Activated effector memory CD4-positive, alpha-beta T cell treated with Interleukin-2 at 50 U/mL for 16 hours (primary cell): ENCODE measurements around the gene SPAG4.

Experiments used
- DNase-seq: peaks from one replicate; pipeline ENCODE4 v3.0.0-alpha.2; 2020

Gene SPAG4

DNA sequence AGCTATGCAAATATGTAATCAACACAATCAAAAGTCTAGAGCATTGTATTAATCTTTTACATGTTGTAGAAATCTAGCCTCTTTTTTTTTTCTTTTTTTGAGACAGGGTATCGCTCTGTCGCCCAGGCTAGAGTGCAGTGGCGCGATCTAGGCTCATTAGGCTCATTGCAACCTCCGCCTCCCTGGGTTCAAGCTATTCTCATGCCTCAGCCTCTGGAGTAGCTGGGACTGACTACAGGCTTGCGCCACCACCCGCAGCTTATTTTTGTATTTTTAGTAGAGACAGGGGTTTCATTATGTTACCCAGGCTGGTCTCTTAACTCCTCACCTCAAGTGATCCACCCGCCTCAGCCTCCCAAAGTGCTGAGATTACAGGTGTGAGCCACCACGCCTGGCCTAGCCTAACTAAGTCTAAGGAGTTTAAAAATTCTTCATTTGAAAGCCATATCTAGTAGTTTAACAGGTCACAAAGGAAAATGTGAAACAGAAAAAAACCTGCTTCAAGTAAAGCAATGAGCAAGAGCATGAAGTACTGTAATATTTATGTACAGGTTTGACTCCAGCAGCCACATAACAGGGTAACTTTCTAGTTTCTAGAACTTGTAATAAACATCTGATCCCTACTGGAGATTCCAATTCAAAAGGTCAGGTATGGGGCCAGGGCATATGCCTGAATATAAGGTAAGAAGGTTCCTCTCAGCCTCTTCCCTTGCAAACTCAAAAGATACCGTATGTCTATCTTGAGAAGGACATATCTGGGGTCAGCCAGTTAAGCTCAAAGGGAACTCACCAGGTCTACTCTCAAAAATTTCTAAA, 44.7 kb downstream of the SPAG4 start:
- DNase-seq = no peak

GRCh38 chr20:35661053-35661452, 45.4 kb downstream of the SPAG4 start:
- DNase-seq = no peak

DNA sequence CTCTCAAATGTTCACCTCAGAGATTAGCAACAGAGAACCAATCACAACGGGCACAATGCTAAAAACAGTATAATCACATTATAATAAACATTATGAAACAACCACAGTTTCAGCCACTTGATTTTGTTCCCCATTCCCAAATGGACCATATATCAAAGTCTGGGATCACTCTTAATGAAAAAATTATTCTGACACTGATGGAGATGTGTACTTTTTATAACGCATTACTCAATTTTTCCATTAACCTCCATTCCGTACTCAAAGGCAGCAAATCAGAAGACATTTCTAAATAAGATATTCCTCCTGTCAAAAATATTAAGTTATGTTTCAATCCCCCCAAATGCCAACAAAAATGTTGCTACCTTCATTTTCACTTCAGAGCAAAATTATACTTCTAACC, 46.3 kb downstream of the SPAG4 start:
- no peak for DNase-seq

DNA sequence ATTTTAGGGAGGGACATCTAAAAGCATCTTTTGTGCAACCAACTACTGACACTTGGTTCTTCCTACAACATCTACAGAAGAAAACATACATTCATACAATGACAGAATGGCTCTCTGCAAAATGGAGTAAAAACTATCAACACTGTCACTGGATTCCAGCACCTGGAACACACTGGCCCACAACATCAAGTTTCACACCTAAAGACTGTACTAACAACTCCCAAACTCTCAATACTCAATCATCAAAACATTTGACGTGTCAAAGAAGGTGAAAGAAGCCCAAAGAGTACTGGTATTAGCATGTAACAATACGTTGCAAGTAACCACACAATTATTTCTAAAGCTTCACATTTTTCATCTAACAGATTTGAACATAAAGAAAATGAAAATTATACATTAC, 46.9 kb downstream of the SPAG4 start:
- DNase-seq = no peak

DNA sequence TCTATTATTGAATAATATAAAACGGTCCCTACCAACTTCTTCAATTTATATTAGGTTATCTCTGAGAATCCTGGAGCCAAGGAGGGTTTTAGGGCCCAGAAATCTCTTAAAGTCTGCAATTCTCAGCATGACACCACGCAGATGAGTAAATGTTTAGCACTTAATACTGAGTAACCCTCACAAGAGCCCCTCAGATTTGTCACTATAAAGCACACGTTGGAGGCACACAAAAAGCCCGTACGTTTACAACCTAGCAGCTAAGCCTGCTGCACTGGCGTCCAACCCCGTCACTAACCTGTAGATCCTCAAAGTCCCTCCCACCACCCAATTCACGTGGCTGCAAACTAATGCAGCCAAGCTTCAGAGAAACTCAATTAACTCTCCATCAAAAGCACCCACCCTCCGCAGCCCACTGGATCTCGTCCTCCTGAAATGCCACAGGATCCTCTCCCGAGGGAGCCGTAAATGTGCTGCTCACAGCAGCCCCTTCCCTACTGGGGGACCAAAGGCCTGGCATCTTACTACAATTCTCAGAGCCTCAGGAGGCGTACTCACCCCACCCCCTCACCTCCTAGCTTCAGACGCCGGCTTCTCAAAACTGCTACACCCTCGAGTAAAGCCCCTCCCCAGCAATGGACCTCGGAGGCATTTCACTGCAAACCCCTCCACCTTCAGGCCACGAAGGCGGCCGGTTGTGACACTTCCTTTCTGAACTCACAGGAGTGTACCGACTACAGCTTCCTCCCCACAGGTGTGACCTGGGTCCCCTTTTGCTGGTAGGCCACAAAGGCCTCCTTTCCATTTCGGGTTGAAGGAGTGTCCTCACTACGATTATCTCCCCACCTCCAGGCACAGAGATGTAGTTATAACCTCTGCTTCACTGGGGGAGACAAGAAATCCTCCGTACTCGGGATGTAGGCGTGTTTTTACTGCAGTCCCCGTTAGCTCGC, 48.2 kb downstream of the SPAG4 start:
- DNase-seq = peak; percentile 56

- DNase-seq = peak; percentile 91
These were observed 49.0 kb downstream of the SPAG4 start, which contains the start of the genes CPNE1 and RBM12 for GRCh38 chr20:35664466-35665206. Gene CPNE1, minus strand, starts transcription at chr20:35664900. Its CDS starts 31,977 bp downstream, at chr20:35632923. Gene RBM12, minus strand, starts transcription at chr20:35664900. Its CDS starts 9,578 bp downstream, at chr20:35655322.

DNA sequence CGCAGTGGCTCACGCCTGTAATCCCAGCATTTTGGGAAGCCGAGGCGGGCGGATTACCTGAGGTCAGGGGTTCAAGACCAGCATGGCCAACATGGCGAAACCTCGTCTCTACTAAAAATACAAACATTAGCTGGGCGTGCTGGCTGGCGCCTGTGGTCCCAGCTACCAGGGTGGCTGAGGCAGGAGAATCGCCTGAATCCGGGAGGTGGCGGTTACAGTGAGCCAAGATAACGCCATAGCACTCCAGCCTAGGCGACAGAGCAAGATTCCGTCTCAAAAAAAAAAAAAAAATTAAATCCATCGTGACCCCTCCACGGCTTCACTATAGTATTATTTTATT, 50.3 kb downstream of the SPAG4 start:
- no peak for DNase-seq

- DNase-seq = no peak
These were observed 53.6 kb downstream of the SPAG4 start for GRCh38 chr20:35669221-35669620.

DNA sequence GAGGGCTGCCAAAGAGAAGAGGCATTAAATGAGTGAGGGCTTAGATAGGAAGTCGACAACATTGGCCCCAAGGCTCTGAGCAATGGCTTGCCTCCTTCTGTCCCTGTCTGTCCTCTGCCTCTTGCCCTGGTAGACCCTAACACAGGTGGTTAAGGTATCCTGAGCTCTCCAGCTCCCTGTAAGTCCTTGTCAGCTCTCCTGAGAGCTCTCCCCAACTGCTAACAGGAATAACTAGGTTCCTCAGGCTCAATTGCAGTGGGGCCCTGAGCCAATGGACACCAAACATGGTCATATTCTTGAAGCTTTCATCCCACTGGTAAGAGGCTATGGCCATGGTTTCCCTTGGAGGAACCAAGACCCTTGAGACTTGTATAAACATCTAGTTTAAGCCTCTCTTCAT, 54.1 kb downstream of the SPAG4 start:
- no peak for DNase-seq
